Heart left ventricle (tissue), 16 donors: ENCODE measurements around the gene NLRP5. TPM values are rescaled to one million over a fixed set of nuclear protein-coding genes. Genes with fewer than 3 reads are reported as not detected.
"Not testable (repeated sequence)": the region's sequence is repeated elsewhere in the genome, so short reads cannot be mapped to it uniquely, and the experiment has no call there.

ENCODE experiments used
- ATAC-seq, 4 donors: fragments of 200-7000 bp; cut with Tn5 transposase; one replicate each; pipeline ENCODE4 v1.9.1; 2020 to 2022; ENCODE audit warnings: moderate library complexity in 4 of 4, mild to moderate bottlenecking in 3 of 4, moderate number of reproducible peaks in 1 of 4
- DNase-seq, 5 donors: peaks; one replicate each; pipeline ENCODE4 v3.0.0-alpha.2; 2020
- H3K27ac ChIP-seq, 12 donors: fragments of 200-600 bp; sonication (generic) in 4 of 12; one replicate each; pipeline versions ENCODE4 v1.5.0 to v1.8.0; 2016 to 2022; ENCODE audit warnings: mild to moderate bottlenecking in 2 of 12
- H3K27me3 ChIP-seq, 9 donors: fragments of 200-600 bp; sonication (generic) in 2 of 9; one replicate each; pipeline versions ENCODE4 v1.5.1 to v1.8.0; 2016 to 2022; ENCODE audit warnings: mild to moderate bottlenecking in 3 of 9
- H3K36me3 ChIP-seq, 9 donors: fragments of 200-600 bp; sonication (generic) in 2 of 9; one replicate each; pipeline versions ENCODE4 v1.5.0 to v1.8.0; 2018 to 2022; ENCODE audit warnings: mild to moderate bottlenecking in 2 of 9
- H3K4me1 ChIP-seq, 12 donors: fragments of 200-600 bp; sonication (generic) in 4 of 12; one replicate each; pipeline versions ENCODE4 v1.5.0 to v1.8.0; 2016 to 2022; ENCODE audit warnings: mild to moderate bottlenecking in 3 of 12
- H3K4me3 ChIP-seq, 12 donors: fragments of 200-600 bp; sonication (generic) in 4 of 12; one replicate each; pipeline versions ENCODE4 v1.5.0 to v1.8.0; 2017 to 2022; ENCODE audit warnings: mild to moderate bottlenecking in 9 of 12, moderate library complexity in 4 of 12
- H3K9me3 ChIP-seq, 12 donors: fragments of 200-600 bp; sonication (generic) in 4 of 12; one replicate each; pipeline versions ENCODE4 v1.5.0 to v1.8.0; 2016 to 2022; ENCODE audit warnings: mild to moderate bottlenecking in 1 of 12
- CTCF ChIP-seq, 12 donors: fragments of 200-600 bp; sonication (generic) in 4 of 12; IDR thresholded peaks; one replicate each; pipeline versions ENCODE4 v1.5.0 to v1.8.0; 2018 to 2022; ENCODE audit warnings: antibody characterized with exemption in 12 of 12, mild to moderate bottlenecking in 5 of 12
- POLR2A ChIP-seq, 2 donors: fragments of 450-650 bp; IDR thresholded peaks; one replicate each; pipeline ENCODE4 v1.6.1; 2017; ENCODE audit warnings: antibody characterized with exemption in 2 of 2, mild to moderate bottlenecking in 2 of 2, moderate library complexity in 2 of 2
- WGBS, 4 donors: extraction: QIAGEN DNeasy Blood & Tissue Kit in 2 of 4; methylation state at CpG; one replicate each; pipeline versions ENCODE4 v1.1.5 to v1.1.7; 2013 to 2018; 5-methylcytosine and 5-hydroxymethylcytosine counted together
- intact Hi-C, 10 donors: fragments of 100-400 bp; cut with DNase I; formaldehyde crosslinking; loops; one replicate each; pipeline versions ENCODE4 v1.11.1 to v1.14.2; 2022
- long read RNA-seq, 3 donors: library from polyadenylated mRNA; unstranded; transcript quantifications; one replicate each; pipeline ENCODE4 v2.0.0, GENCODE V29; 2020 to 2021
- polyA plus RNA-seq, 2 donors: library from polyadenylated mRNA; stranded (reverse); fragments of 200-250 nt; gene quantifications; one replicate each; pipeline ENCODE4 v1.2.3, GENCODE V29; 2013
- total RNA-seq, 9 donors: library from RNA; depleted of rRNA in 2 of 9; stranded (reverse); fragments of >200 nt in 2 of 9; fragmentation: NEBNext Ultra II Directional in 3 of 9; extraction: Animal tissue kit (Norgen Biotek cat#: 25700) in 3 of 9; gene quantifications; one replicate each; pipeline versions ENCODE4 v1.1.0 to v1.2.4, GENCODE V29; 2016 to 2023
- donor health status: ischemic (EF 13 %, LVEDD 7.1; RV severe dilation, severe dysfunction).
- donor health status: healthy with polysubstance abuse.
- donor health status: DM: no; HTN: yes; CAD: no.
- donor health status: DM: no; HTN: no; CAD: no.
- donor health status: ischemic (EF 25% LVEDD 6.9; RV normal size, moderate dysfunction).
- donor health status: ischemic (EF 25% LVEDD 5.7; RV mildly dilated, moderate dysfunction).
- donor health status: healthy.
- donor health status: DM: yes; HTN: yes; CAD: no.
- donor health status: ischemic (EF 35%, LVEDD 5.7; RV mildly dilated, moderate dysfunction).
- donor health status: nonischemic (EF 11% LVEDD 7.7; RV severe dilation, severe dysfunction).
- donor health status: DM: yes; HTN: yes; CAD: no.
- donor health status: PGD.
- donor health status: ischemic (EF 29% LVEDD 5.4; RV normal size, mild dysfunction).
- donor health status: nonischemic (EF 23%, LVEDD 6.1; RV moderate dilation, normal function).

NLRP5 gene
- total RNA-seq: not detected
- polyA plus RNA-seq: not detected
- long read RNA-seq, donor 1: 0 reads
- long read RNA-seq, donor 2: 0 reads
- long read RNA-seq, donor 3: 0 reads

- WGBS, 4 donors: 39 to 53% (median 41%) methylated on average over 8 to 10 of the region's 10 CpGs
- no peak within 1 kb of the TSS for H3K27ac ChIP-seq
- H3K9me3 ChIP-seq: peaks cover 0 to 4% (median 0%) of the 10 kb centered on the region in 12 donors
- H3K4me3 ChIP-seq: no peak within 1 kb of the TSS
- H3K4me1 ChIP-seq: no peaks in the 10 kb centered on the region
- no peak for DNase-seq
- no peak for ATAC-seq
- H3K27me3 ChIP-seq: no peaks in the 10 kb centered on the region
- no peaks in the 10 kb centered on the region for H3K36me3 ChIP-seq
- TF ChIP-seq POLR2A (IDR thresholded peaks at IDR 0.05) (no peak), CTCF (IDR thresholded peaks at IDR 0.05) (no peak)
- intact Hi-C loops: no loop called here
Measured at GRCh38 chr19:55986487-55986886, at the start of gene NLRP5. NLRP5 (plus strand) TSS chr19:55986775.

GRCh38 chr19:55939206-55939605 is 47.4 kb upstream of the NLRP5 start:
- ATAC-seq (no peak), DNase-seq (no peak)
- Histone ChIP-seq H3K4me1 (no peaks in the 10 kb centered on the region), H3K36me3 (no peaks in the 10 kb centered on the region), H3K9me3 (no peaks in the 10 kb centered on the region), H3K4me3 (no peak overlapping the region), H3K27ac (no peak overlapping the region), H3K27me3 (no peaks in the 10 kb centered on the region)
- WGBS, 4 donors: 59 to 69% (median 67%) methylated on average over 7 of the region's 7 CpGs
- intact Hi-C loops: no loop called here
- TF ChIP-seq POLR2A (IDR thresholded peaks at IDR 0.05): no peak
- no peak for TF ChIP-seq CTCF (IDR thresholded peaks at IDR 0.05)

GRCh38 chr19:55940306-55940705 is 46.3 kb upstream of the NLRP5 start:
- H3K4me1 ChIP-seq: no peaks in the 10 kb centered on the region
- TF ChIP-seq CTCF (IDR thresholded peaks at IDR 0.05): no peak
- no peak overlapping the region for H3K27ac ChIP-seq
- intact Hi-C loops: no loop called here
- H3K36me3 ChIP-seq: no peaks in the 10 kb centered on the region
- H3K4me3 ChIP-seq: no peak overlapping the region
- no peaks in the 10 kb centered on the region for H3K27me3 ChIP-seq
- WGBS, 4 donors: 88 to 93% (median 89%) methylated on average over 11 of the region's 11 CpGs
- no peaks in the 10 kb centered on the region for H3K9me3 ChIP-seq
- DNase-seq: no peak
- ATAC-seq: no peak

GRCh38 chr19:55947532-55947931 is 39.0 kb upstream of the NLRP5 start, which contains the start of gene NLRP8:
NLRP8 (plus strand) TSS chr19:55947832.
- Histone ChIP-seq H3K4me1 (no peaks in the 10 kb centered on the region), H3K4me3 (no peak within 1 kb of the TSS), H3K9me3 (peaks cover 0 to 14% (median 0%) of the 10 kb centered on the region in 12 donors), H3K36me3 (no peaks in the 10 kb centered on the region), H3K27me3 (peaks cover 0 to 9% (median 0%) of the 10 kb centered on the region in 9 donors), H3K27ac (no peak within 1 kb of the TSS)
- DNase-seq (no peak), ATAC-seq (no peak)
- TF ChIP-seq POLR2A (IDR thresholded peaks at IDR 0.05): no peak
- TF ChIP-seq CTCF (IDR thresholded peaks at IDR 0.05): no peak
- 73 to 83% (median 79%) methylated on average over 8 of the region's 8 CpGs for WGBS, 4 donors
- intact Hi-C loops: no loop called here

- 88 to 93% (median 89%) methylated on average over 18 to 19 of the region's 19 CpGs for WGBS, 4 donors
- H3K27ac ChIP-seq, H3K36me3 ChIP-seq, intact Hi-C loops, H3K27me3 ChIP-seq, DNase-seq, ATAC-seq, H3K4me3 ChIP-seq, H3K4me1 ChIP-seq: not testable (repeated sequence)
- peaks cover 0 to 14% (median 0%) of the 10 kb centered on the region in 12 donors for H3K9me3 ChIP-seq
Measured at GRCh38 chr19:55950566-55950965, 36.0 kb upstream of the NLRP5 start.
